Stimulated activated CD8-positive, alpha-beta memory T cell treated with anti-CD3 and anti-CD28 coated beads, Interleukin-12 subunit alpha, Interleukin-12 subunit beta, amount 100 ng/mL, for 24 hours (primary cell): ENCODE results near the gene TAL1.

Source experiments
- DNase-seq: peaks from one replicate; pipeline ENCODE4 v3.0.0-alpha.2; 2020; ENCODE audit errors: extremely low read depth

Gene TAL1

DNA sequence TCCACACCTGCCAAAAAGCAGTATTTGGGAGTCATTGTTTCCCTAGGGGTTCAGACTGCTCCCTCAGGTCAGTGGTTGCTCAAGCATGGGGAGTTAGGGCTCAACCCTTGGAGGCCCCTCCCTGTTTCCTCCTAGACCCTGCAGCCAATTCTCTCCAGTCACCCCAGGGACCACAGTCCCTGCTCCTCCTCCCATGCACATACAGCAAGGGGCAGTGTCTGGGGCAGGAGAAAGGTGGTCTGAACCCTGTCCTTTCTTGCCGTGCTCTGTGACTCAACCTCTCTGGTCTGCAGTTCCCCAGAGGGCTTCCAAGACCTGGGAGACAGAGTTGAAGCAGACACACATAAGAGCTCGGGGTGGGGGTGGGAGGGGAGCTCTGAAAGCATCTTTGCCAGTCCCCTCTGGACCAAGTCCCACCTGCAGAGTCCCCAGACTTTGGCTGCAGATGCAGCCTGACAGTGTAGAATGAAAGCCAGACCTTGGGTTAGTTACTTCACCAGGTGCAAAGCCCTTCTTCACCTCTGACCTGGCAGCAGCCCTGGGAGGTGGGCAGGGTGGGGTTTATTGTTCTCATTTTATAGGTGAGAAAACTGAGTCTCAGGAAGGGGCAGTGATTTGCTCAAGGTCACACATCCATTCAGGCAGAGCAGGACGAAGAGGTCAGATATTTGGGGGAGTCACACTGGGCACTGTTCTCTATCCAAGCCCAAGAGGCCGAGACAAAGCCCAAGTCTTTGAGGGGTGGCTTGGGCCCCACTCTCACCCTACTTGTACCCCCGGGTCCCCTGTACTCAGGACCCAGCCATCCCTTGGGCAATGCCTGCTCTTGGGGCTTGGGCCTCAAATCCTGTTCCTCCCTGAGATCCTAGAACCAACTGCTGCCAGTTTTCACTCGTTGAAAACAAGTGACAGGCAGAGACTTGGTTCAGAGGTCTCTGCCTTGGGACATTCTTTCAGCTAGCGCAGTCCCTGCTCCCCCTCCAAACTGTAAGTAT lies 42.9 kb downstream of the TAL1 start:
- no peak for DNase-seq

DNA sequence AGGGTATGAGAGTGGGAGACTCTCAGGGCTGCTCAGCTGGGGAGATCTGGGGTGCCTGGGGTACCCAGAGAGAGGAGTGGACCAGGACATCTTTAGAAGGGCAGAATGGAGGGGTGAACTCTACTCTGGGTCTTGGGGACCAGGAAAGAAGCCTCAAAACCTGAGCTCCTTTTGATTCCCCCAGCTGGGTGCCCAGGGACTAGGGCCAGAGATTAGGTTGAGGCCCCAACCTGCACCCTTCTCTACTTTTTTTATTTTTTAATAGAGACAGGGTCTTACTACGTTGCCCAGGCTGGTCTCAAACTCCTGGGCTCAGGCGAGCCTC lies 44.1 kb downstream of the TAL1 start:
- no peak for DNase-seq

DNA sequence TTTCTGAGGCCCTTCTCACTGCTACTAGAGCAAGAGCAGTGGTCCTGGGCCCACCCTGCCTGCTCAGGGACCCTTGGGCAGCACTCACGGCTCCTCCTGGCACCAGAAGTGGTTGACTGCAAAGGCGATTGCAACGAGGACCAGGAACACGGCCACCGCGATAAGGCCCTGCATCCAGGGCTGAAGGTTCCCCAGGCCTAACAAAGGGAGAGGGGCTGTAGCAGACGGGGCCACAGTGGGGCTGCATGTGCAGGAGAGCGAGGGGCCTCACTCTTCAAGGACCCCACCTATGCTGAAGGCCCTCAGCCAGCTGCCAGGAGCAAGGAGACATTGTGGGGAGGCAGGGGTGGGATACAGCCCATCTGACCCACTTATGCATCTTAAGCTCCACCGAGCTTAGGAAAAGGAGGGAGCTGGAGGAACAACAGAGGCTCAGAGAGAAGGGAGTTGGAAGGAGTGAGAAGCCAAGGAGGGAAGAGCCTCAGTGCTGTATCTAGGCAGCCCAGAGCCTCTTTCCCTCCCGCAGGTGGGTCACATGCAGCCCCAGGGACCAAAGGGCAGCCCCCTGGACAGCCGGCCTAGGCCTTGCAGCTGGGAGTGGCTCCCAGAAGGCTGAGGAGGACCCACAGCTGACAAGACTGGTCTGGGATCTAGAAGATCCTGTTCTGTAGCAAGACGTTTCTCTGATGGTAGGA lies 44.6 kb downstream of the TAL1 start:
- no peak for DNase-seq

DNA sequence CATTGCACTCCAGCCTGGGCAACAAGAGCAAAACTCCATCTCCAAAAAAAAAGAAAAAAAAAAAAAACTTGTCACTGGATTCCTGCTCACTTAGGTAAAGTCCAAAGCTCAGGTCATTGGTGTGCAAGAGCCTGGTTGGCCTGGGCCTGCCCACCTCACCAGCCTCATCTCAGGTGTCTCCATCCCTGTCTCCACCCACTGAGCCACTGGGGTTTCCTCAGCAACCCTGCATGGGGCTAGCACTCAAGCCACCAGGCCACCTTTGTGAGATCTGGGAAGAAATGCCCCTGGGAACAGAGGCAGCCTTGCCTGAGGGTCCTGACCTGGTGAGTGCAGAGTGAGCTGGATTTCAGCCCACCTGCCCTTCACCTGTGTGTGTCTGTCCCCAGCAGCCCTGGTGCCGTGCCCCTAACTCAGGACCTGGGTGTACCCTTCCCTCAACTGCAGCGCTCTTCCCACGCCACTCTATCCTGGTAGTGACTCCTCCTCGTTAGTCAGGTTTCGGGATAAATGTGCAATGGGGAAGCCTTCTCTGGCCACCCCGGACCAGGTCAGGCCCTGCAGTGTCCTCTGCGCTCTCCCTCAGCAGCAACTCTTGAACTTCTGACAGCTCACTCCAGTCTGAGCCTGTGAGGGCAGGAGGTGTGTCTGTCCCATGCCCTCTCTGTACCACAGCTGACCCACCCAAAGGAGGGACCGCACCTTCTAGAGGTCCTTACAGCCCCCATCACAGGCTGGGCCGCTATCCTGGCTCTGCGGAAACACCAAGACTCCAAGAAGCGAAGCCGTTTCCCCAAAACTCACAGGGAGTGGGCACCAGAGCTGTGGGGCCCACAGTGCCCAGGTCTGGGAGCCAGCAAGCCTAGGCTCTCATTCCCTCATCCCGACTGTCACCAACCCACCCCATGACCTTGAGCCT lies 45.5 kb downstream of the TAL1 start:
- DNase-seq = no peak

DNA sequence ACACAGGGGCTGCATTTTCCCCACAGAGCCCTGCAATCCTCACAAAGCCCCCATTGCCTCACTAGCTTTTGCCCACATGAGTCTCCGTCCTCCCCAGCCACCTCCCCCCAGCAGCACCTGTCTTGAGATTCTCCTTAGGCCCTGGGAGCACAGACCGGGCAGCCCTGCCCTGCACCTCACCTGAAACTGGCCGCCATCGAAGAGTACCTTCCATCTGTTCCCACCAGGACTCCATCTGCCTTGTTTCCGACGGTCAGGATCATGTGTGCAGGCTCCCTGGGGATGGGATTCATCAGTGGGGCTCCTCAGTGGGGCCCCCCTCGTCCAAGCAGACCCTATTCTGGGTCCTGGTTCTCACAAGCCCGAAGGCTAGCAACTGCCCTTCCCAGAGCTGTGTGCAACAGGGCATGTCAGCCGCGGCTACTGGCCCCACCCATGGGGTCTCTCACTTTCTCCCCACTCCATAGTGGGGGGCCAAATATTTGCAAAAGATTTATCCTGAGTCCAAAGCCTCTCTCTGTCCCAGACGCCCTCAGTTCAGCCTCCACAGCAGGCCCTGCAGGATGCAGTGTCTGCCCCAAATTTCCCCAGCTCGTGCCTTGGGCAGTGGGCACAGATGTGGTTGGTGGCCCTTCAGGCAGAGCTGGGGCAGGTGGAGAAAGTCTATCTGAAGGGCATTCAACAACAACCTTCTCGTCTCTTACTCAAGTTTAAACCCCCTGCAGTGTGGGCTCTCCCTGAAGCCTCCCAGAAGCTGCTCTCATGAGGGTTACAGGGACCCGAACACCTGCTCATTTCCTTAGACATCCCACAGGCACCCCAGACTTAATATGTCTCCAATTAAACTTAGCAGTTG lies 47.0 kb downstream of the TAL1 start:
- no peak for DNase-seq

DNA sequence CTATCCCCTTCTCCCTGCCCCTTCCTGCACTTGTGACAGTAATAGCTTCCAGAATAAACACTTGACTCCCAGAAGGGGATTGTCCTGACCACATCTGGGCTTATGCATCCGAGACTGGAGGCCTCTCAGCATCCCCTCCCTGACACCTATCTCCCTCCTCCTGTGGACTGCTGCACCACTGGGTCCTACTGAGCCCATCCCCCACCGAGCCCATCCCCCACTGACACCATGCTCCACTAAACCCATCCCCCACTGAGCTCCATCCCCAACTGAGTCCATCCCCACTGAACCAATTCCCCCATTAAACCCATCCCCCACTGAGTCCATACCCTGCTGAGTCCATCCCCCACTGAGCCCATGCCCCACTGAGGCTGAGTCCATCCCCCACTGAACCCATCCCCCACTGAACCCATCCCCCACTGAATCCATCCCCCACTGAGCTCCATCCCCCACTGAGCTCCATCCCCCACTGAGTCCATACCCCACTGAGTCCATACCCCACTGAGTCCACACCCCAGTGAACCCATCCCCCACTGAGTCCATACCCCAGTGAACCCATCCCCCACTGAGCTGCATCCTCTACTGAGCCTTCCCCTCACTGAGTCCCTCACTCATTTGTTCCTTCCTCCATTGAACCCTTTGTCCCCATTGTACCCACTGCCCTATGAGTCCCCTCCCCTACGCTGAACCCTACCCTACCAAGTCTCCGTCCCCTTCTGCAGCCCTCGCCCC lies 47.8 kb downstream of the TAL1 start:
- DNase-seq = no peak

DNA sequence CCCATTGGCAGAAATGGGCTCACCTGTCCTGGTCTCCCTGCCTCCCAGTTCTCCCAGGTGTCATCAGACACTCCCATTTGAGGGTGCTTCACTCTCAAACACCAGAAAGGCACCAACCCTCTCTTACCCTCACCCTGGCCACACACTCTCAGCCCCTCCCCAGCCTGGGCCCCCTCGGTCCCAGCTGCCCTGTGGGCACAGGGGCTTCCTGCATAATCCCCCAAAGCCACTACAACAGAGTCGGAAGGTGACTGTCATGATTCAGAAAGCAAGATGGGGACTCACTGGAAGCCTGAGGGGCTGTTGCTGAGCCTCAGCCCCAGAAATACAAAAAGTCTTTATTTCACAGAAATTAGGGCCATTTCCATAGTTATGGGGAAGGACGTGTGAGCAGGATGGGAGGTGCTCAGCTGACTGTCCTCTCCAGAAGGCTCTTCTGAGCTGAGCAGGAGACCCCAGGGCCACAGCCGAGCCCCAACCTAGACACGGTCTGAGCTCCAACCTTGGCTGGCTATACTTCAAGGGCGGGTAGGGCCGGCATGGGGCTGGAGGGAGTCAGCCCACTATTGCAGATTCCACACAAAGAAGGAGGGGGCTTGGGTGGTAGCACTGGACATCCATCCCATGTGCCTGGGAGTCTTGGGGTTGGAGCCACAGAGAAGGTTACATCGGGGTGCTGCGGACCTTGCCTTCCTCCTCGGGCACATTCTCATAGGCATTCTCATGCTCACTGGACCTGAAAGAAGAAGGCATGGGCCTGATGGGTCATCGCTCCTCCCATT lies 48.5 kb downstream of the TAL1 start:
- DNase-seq = no peak

DNA sequence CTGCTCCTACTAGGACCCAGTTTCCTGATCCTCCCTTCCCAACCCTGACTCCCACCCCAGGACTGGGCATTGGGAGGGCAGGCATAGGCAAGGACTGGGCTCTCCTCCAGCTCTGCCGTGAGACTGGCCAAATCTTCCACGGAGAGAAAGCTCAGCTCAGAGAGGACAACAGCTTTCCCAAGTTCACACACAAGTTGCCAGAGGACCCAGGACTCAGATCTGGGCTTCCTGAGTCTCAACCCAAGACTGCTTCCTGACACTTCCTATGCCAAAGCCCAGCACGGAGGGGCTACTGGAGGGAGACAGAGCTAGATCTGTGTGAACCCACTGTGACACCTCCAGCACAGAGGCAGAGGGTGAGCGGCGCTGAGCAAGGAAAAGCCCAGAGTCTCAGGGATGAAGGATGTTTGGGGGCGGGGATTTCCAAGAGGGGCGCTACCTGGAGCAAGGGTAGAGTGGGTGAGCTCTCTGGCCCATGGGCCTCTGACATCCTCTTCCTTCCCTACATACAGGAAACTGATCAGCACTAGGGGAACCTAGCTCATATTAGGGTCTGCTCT lies 49.3 kb downstream of the TAL1 start:
- no peak for DNase-seq

DNA sequence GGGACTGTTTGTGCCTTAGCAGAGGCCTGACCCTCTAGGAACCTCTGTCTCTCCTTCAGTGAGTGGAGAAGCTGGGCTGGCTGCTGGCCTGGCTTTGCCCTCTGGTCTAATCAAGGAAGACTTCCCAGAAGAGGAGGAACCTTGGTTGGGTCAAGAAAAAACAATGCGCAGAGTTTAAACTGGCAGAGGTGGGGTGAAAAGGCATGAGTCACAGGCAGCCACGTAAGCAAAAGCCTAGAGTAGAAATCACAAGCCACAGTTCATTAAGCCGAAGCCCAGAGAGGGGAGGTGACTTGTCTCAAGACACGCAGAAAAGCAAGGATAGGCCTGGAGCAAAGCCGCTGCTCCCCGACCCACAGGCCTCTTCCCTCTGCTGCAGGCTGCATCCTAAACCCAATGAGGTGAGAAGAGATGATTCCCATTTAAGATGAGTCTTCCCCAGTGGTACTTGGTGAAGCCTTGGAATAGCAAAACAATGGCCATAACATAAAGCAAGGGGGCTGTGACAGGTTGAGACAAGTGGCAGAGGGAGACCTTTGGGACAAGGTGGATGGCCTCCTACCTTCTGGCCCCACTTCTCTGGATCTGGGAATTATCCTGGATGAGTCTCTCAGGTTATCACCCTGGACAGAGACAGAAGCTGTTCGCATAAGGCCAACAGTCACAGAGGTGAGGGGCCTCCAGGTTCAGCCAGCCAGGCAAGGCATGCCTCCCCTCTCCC lies 49.9 kb downstream of the TAL1 start:
- no peak for DNase-seq

DNA sequence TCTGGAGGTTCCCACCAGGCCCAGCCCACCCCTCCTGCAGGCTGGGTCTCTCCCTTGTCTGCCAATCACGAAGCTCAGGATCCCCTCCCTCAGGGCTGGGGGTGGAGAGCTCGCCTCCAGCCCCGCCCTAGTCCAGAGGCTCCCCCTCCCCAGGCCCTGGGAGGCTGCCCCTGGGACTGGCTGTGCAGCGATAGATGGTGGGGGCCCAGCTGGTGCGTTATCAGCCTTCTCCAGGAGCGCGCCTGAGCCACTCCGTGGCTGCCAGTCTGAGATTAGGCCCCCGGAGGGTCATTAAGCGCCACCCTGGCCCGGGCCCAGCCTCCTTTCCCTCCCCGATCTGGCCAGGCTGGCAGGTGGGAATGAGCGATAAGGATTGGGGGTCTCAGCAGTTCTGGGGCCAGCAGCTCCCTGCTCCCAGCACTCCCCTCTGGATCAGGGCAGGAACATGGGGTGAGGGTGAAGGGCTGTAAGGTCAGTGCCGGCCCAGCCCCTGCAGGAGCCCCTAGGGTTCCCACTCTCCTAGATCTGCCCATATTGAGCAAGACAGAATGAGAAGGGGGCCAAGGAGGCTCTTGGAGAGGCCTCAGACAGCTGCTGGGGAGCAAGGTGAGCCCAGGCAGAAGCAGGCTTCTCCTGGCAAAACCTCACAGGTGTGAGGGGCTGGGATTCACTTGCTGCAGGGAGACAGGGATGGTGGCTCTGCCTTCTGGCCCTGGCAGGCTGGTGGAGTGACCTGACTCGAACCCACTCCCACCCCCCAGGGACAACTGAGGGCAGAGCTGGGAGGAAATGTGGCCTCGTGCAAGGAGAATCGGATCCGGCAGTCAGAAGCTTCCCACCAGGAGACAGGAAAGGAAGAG lies 50.7 kb downstream of the TAL1 start:
- no peak for DNase-seq

DNA sequence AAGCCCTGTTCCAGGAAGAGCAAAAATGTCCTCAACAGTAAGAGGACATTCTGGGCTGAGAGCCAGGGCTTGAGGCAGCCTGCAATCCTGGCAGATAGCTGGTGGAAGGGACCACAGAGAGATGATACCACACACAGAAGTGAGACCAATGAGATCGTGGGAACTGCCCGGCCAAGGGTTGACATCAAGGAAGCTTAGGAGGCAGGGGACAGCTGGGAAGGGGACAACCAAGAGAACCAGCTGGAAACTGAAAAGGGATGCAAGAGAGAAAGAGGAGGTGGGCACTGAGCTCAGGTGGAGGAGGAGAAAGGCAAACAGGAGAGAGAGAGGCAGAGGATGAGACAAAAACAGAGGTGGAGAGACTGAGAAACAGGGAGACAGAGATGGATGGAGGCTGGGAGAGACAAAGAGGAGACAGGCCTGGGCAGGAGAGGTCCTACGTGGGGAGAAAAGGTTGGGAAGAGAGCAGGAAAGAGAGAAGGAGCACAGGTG lies 51.4 kb downstream of the TAL1 start:
- no peak for DNase-seq

DNA sequence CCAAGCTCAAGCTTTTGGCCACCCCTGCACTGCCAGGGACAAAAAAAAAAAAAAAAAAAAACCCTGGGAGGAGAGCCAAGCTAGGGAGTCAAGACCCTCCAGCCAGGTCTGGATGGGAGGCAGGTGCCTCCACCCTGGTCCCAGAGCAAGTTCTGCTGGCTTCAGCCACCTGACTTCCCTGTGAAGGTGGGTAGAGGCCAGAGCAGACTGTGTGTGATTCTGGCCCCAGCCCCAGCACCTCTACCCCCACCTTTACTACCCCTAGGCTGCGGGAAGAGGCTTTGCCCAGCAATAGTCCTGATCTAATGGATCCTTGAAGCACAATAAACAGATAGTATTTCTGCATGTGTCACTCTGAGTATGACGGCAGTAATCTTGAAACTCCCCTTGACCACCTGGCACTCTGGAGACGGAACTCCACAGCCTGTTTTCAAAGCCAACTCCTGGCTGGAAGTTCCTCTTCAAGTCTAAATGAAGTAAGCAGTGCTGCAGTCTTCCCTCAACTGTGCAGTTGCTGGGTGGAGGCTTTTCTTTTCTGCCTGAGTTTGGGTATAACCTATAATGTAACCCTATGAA lies 51.9 kb downstream of the TAL1 start:
- DNase-seq = no peak

DNA sequence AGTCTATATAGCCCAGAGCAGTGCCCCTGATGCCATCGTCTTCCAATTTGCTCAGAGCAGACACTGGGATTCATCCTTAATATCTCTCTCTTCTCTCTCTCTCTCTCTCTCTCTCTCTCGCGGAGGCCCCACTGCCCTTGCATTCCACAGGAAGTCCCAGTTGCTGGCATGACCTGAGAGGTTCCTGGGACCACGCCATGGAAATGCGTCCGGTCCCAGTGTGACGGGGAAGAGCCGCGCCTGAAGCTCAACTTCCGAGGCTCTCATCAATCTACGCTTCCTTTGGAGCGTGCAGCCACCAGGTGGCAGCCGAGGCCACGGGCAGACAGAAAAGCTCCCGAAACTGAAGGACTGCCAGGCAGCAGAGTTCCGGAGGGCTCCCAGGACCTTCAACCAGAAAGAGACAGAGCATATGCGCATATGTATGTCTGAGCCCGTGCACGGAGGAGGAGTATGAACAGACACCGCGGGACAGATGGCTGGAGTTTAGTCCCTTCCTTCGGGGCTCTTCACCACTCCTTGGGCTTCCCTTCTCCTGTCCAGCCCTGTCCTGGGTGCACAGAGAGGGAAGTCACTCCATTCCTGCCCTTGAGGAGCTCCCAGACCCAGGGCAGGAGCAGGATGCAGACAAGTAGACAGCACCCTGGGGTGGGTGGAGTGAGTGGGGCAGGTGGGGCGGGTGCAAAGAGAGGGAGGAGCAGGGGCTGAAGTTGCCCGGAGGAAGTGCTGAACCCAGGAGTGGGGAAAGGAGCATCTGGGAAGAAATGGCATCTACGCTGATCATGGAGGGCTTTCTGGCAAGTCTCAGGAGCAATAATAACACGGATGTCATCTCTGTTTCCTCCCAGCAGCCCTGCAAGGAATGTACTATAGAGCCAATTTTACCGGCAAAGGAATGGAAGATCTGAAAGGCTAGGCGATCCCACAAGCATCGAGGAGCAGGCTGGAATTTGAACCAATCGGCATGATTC lies 52.7 kb downstream of the TAL1 start:
- peak; percentile 55 for DNase-seq

DNA sequence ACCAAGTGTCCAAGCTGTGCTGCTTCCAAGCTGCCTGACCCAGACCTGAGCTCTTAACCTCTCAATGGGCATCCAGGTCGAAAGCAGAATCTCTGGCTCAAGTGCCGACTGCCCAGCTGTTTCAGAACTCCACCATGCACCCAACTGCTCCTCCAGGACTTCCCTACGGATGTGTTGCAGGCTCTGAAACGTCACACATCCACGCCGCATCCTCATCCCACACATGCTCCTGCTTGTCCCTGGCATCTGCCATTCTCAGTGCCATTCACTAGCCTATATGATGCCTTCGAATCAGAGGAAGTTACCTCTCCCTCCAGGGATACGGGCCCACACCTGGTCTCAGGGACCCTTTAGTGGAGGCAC lies 53.4 kb downstream of the TAL1 start:
- DNase-seq = no peak

DNA sequence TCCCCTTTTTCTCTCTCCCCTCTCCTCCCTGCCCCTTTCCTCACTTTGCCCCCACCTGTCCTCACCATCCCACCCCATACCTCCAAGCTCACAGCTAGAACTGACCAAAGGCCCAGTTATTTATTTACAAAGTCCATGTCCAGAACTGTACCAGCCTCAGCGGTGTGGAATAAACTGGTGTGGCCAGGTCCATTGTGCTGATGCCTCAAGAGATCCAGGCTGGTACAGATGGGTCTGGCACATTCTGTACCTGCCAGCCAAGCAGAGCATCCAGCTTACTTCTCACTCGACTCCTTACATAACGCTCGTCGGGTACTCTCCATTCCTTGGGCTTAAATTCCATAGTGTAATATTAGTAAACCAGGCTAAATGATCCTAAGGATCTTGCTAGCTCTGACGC lies 54.0 kb downstream of the TAL1 start:
- DNase-seq = no peak
